Measurements from ENCODE around the gene SLC12A3. TPM values are rescaled to one million over a fixed set of nuclear protein-coding genes. Genes with fewer than 3 reads are reported as not detected.
A peak's percentile ranks its signal among the peaks of the same experiment; 100 is the strongest.

The SLC12A3 gene
- polyA plus RNA-seq, 2 of the 4 experiments (the other 2 are of a cell fraction), result 0.08 to 0.09 TPM

DNA sequence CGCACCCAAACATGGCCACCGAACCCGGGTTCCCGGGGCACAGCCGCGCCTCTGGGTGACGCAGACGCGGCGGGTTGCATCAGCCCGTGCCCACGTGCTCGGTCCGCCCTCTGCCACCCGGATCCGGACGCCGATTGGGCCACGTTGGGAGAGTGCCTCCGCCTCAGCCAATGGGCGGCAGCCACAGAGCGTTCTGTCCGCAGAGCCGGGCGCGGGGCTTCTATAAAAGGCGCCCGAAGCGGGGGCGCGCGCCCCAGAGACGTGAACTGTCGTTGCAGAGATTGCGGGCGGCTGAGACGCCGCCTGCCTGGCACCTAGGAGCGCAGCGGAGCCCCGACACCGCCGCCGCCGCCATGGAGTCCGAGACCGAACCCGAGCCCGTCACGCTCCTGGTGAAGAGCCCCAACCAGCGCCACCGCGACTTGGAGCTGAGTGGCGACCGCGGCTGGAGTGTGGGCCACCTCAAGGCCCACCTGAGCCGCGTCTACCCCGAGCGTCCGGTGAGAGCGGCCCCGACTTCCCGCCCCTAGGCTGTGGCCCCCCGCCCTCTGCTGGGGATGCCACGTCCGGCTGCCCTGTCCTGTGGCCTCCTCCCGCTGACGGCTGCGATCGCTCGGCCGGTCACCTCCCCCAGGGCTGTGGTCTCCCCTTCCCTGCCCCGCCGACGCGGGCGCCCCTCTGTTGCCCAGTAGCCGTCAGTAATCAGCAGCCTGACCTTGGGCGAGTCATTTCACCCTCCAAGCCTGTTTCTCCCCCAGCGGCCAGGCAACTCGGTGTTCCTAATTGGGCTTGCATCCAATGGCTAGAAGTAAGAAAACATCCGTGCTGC, 67.1 kb downstream of the SLC12A3 start, which contains the start of gene HERPUD1 (continued):
- no peak for TF ChIP-seq ZNF302 (CRISPR knock-in tag; IDR thresholded peaks at IDR 0.05)
- TF ChIP-seq, protein P1, sequence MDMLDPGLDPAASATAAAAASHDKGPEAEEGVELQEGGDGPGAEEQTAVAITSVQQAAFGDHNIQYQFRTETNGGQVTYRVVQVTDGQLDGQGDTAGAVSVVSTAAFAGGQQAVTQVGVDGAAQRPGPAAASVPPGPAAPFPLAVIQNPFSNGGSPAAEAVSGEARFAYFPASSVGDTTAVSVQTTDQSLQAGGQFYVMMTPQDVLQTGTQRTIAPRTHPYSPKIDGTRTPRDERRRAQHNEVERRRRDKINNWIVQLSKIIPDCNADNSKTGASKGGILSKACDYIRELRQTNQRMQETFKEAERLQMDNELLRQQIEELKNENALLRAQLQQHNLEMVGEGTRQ (IDR thresholded peaks at IDR 0.05), result peak; percentile 93
- no peak for TF ChIP-seq TP53 (CRISPR knock-in tag; IDR thresholded peaks at IDR 0.05)
- TF ChIP-seq, protein P2, sequence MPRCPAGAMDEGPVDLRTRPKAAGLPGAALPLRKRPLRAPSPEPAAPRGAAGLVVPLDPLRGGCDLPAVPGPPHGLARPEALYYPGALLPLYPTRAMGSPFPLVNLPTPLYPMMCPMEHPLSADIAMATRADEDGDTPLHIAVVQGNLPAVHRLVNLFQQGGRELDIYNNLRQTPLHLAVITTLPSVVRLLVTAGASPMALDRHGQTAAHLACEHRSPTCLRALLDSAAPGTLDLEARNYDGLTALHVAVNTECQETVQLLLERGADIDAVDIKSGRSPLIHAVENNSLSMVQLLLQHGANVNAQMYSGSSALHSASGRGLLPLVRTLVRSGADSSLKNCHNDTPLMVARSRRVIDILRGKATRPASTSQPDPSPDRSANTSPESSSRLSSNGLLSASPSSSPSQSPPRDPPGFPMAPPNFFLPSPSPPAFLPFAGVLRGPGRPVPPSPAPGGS (IDR thresholded peaks at IDR 0.05), result peak; percentile 98; the same call in 2 of the 3 replicates
- peak; percentile 96 to 99 for TF ChIP-seq JUN (IDR thresholded peaks at IDR 0.05)
- TF ChIP-seq, protein P3, sequence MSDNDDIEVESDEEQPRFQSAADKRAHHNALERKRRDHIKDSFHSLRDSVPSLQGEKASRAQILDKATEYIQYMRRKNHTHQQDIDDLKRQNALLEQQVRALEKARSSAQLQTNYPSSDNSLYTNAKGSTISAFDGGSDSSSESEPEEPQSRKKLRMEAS (IDR thresholded peaks at IDR 0.05), result peak; percentile 99
- TF ChIP-seq, protein P4, sequence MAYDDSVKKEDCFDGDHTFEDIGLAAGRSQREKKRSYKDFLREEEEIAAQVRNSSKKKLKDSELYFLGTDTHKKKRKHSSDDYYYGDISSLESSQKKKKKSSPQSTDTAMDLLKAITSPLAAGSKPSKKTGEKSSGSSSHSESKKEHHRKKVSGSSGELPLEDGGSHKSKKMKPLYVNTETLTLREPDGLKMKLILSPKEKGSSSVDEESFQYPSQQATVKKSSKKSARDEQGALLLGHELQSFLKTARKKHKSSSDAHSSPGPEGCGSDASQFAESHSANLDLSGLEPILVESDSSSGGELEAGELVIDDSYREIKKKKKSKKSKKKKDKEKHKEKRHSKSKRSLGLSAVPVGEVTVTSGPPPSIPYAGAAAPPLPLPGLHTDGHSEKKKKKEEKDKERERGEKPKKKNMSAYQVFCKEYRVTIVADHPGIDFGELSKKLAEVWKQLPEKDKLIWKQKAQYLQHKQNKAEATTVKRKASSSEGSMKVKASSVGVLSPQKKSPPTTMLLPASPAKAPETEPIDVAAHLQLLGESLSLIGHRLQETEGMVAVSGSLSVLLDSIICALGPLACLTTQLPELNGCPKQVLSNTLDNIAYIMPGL (CRISPR knock-in tag; IDR thresholded peaks at IDR 0.05; ENCODE audit: borderline replicate concordance), result no peak
- no peak for TF ChIP-seq NR3C1 (IDR thresholded peaks at IDR 0.05)
- TF ChIP-seq, protein P5, sequence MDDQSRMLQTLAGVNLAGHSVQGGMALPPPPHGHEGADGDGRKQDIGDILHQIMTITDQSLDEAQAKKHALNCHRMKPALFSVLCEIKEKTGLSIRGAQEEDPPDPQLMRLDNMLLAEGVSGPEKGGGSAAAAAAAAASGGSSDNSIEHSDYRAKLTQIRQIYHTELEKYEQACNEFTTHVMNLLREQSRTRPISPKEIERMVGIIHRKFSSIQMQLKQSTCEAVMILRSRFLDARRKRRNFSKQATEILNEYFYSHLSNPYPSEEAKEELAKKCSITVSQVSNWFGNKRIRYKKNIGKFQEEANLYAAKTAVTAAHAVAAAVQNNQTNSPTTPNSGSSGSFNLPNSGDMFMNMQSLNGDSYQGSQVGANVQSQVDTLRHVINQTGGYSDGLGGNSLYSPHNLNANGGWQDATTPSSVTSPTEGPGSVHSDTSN (IDR thresholded peaks at IDR 0.05), result peak; percentile 59; the same call in 1 of the 2 replicates
- TF ChIP-seq TFCP2L1 (CRISPR knock-in tag; IDR thresholded peaks at IDR 0.05), result peak; percentile 63
- peak; percentile 83 for TF ChIP-seq POLR2A (IDR thresholded peaks at IDR 0.05; ENCODE audit: low read length)
- TF ChIP-seq CBX8 (IDR thresholded peaks at IDR 0.05), result no peak
- peak in 1 of 2 experiments; percentile 20; a peak in 1 of 5 replicates for TF ChIP-seq EP300 (IDR thresholded peaks at IDR 0.05)
- TF ChIP-seq HOXB13 (CRISPR knock-in tag; IDR thresholded peaks at IDR 0.05; ENCODE audit: low read depth), result no peak; the same call in 1 of the 2 replicates
- TF ChIP-seq FOSL2 (IDR thresholded peaks at IDR 0.05), result no peak
- peak; percentile 71 for TF ChIP-seq FOSL2 (CRISPR knock-in tag; IDR thresholded peaks at IDR 0.05)
- TF ChIP-seq GATA3 (IDR thresholded peaks at IDR 0.05; ENCODE audit: borderline replicate concordance), result no peak
- no peak for TF ChIP-seq RARB (CRISPR knock-in tag; IDR thresholded peaks at IDR 0.05)
- no peak for TF ChIP-seq EHMT2 (IDR thresholded peaks at IDR 0.05; ENCODE audit: low read depth)
- no peak for TF ChIP-seq ZSCAN20 (CRISPR knock-in tag; IDR thresholded peaks at IDR 0.05)
- no peak for TF ChIP-seq SMC3 (IDR thresholded peaks at IDR 0.05)
- no peak for TF ChIP-seq ZFP36 (IDR thresholded peaks at IDR 0.05; ENCODE audit: borderline replicate concordance, partially characterized antibody)
- no peak for TF ChIP-seq HOXB5 (CRISPR knock-in tag; IDR thresholded peaks at IDR 0.05)
- TF ChIP-seq FOXS1 (CRISPR knock-in tag; IDR thresholded peaks at IDR 0.05), result no peak
- TF ChIP-seq CEBPB (IDR thresholded peaks at IDR 0.05), result peak; percentile 49 to 89; a peak in 3 of 4 replicates
- peak; percentile 66 for TF ChIP-seq BHLHE40 (IDR thresholded peaks at IDR 0.05; ENCODE audit: low read depth, low read length)
- TF ChIP-seq, protein P6, sequence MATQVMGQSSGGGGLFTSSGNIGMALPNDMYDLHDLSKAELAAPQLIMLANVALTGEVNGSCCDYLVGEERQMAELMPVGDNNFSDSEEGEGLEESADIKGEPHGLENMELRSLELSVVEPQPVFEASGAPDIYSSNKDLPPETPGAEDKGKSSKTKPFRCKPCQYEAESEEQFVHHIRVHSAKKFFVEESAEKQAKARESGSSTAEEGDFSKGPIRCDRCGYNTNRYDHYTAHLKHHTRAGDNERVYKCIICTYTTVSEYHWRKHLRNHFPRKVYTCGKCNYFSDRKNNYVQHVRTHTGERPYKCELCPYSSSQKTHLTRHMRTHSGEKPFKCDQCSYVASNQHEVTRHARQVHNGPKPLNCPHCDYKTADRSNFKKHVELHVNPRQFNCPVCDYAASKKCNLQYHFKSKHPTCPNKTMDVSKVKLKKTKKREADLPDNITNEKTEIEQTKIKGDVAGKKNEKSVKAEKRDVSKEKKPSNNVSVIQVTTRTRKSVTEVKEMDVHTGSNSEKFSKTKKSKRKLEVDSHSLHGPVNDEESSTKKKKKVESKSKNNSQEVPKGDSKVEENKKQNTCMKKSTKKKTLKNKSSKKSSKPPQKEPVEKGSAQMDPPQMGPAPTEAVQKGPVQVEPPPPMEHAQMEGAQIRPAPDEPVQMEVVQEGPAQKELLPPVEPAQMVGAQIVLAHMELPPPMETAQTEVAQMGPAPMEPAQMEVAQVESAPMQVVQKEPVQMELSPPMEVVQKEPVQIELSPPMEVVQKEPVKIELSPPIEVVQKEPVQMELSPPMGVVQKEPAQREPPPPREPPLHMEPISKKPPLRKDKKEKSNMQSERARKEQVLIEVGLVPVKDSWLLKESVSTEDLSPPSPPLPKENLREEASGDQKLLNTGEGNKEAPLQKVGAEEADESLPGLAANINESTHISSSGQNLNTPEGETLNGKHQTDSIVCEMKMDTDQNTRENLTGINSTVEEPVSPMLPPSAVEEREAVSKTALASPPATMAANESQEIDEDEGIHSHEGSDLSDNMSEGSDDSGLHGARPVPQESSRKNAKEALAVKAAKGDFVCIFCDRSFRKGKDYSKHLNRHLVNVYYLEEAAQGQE (IDR thresholded peaks at IDR 0.05), result peak; percentile 32
- TF ChIP-seq MAFK (IDR thresholded peaks at IDR 0.05; ENCODE audit: partially characterized antibody), result no peak
- no peak for TF ChIP-seq ZC3H11A (IDR thresholded peaks at IDR 0.05)
- peak; percentile 86 for TF ChIP-seq PHF8 (IDR thresholded peaks at IDR 0.05; ENCODE audit: borderline replicate concordance, low read depth)
- no peak for TF ChIP-seq HOXA7 (CRISPR knock-in tag; IDR thresholded peaks at IDR 0.05)
- TF ChIP-seq, protein P7, sequence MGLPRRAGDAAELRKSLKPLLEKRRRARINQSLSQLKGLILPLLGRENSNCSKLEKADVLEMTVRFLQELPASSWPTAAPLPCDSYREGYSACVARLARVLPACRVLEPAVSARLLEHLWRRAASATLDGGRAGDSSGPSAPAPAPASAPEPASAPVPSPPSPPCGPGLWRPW (IDR thresholded peaks at IDR 0.05), result no peak
- TF ChIP-seq RAD21 (conservative IDR thresholded peaks at IDR 0.05 in 1 of 2, IDR thresholded peaks at IDR 0.05 in 1 of 2), result no peak; a peak in 1 of 5 replicates

Data from A549 (cell line).